IMR-90 (cell line): ENCODE results near the gene SLC46A2. TPM values are rescaled to one million over a fixed set of nuclear protein-coding genes. Genes with fewer than 3 reads are reported as not detected.

Experiments
- ATAC-seq: fragments of 200-7000 bp; cut with Tn5 transposase; 2 replicates; pipeline ENCODE4 v1.9.1; 2020; ENCODE audit warnings: low read depth, mild to moderate bottlenecking, moderate library complexity
- BruUV-seq: library from RNA; stranded (reverse); fragments of 400-500 nt; replicated peaks from 2 replicates; lab custom pipeline; 2021; lab: Mats Ljungman, UMichigan
- CTCF ChIA-PET: fragments of 300-600 bp; formaldehyde crosslinking; extraction: SDS; loops from one replicate; lab custom pipeline; 2021; ENCODE audit warnings: antibody characterized with exemption; lab: Yijun Ruan, JAX
- POLR2A ChIA-PET: fragments of 300-600 bp; sonication (Branson Sonifier 250); formaldehyde crosslinking; loops from one replicate; lab custom pipeline; 2022; ENCODE audit warnings: antibody characterized with exemption; ENCODE audit not compliant: unreplicated experiment; lab: Charles Lee
- DNase-seq: peaks from one replicate; pipeline ENCODE4 v3.0.0; 2013
- H2AFZ ChIP-seq: replicated peaks from 2 replicates; pipeline ENCODE3; 2013; ENCODE audit warnings: low read length, mild to moderate bottlenecking; ENCODE audit not compliant: poor library complexity
- H2AK5ac ChIP-seq: 2 replicates; pipeline ENCODE4 v1.6.1; 2013; ENCODE audit warnings: low read depth, low read length, inconsistent platforms
- H2AK9ac ChIP-seq: replicated peaks from 2 replicates; pipeline ENCODE3; 2013; ENCODE audit warnings: mild to moderate bottlenecking, low read depth, low read length, moderate library complexity; ENCODE audit not compliant: poor library complexity
- H2BK120ac ChIP-seq: 2 replicates; pipeline ENCODE4 v1.6.1; 2013; ENCODE audit warnings: low read depth, low read length, inconsistent platforms
- H2BK15ac ChIP-seq: 3 replicates; pipeline ENCODE4 v1.6.1; 2013; ENCODE audit warnings: low read depth, low read length, inconsistent platforms
- H2BK20ac ChIP-seq: 2 replicates; pipeline ENCODE4 v1.6.1; 2013; ENCODE audit warnings: low read depth, mild to moderate bottlenecking, inconsistent platforms, low read length, moderate library complexity
- H2BK5ac ChIP-seq: 2 replicates; pipeline ENCODE4 v1.6.1; 2013; ENCODE audit warnings: mild to moderate bottlenecking, low read depth, low read length, inconsistent platforms; ENCODE audit not compliant: poor library complexity, severe bottlenecking
- H3K14ac ChIP-seq: replicated peaks from 2 replicates; pipeline ENCODE4 v1.6.1; 2013; ENCODE audit warnings: low read depth, low read length, inconsistent platforms
- H3K18ac ChIP-seq: 2 replicates; pipeline ENCODE4 v1.6.1; 2013; ENCODE audit warnings: low read depth, low read length, control low read depth
- H3K23ac ChIP-seq: 2 replicates; pipeline ENCODE4 v1.6.1; 2013; ENCODE audit warnings: low read depth, low read length, inconsistent platforms
- H3K27ac ChIP-seq: 2 replicates; pipeline ENCODE4 v1.5.1; 2013; ENCODE audit warnings: mild to moderate bottlenecking, control low read depth, low read length; ENCODE audit not compliant: insufficient read depth
- H3K27me3 ChIP-seq: 2 replicates; pipeline ENCODE4 v1.6.1; 2013; ENCODE audit warnings: low read length; ENCODE audit not compliant: control insufficient read depth, insufficient read depth
- H3K36me3 ChIP-seq: 2 replicates; pipeline ENCODE4 v1.6.1; 2013; ENCODE audit warnings: low read length, mixed read lengths; ENCODE audit not compliant: control insufficient read depth, insufficient read depth
- H3K4ac ChIP-seq: 2 replicates; pipeline ENCODE4 v1.6.1; 2013; ENCODE audit warnings: low read depth, low read length, inconsistent platforms
- H3K4me1 ChIP-seq: 2 replicates; pipeline ENCODE4 v1.6.1; 2013; ENCODE audit warnings: low read length, mixed read lengths; ENCODE audit not compliant: control insufficient read depth, insufficient read depth
- H3K4me2 ChIP-seq: 2 replicates; pipeline ENCODE4 v1.6.1; 2013; ENCODE audit warnings: low read depth, mild to moderate bottlenecking, control low read depth, low read length, moderate library complexity
- H3K4me3 ChIP-seq: 2 replicates; pipeline ENCODE4 v1.5.1; 2013; ENCODE audit warnings: low read depth, mild to moderate bottlenecking, control low read depth, low read length, moderate library complexity; ENCODE audit not compliant: insufficient read depth
- H3K56ac ChIP-seq: 2 replicates; pipeline ENCODE4 v1.6.1; 2013; ENCODE audit warnings: low read length, inconsistent platforms; ENCODE audit not compliant: insufficient read depth; ENCODE audit errors: extremely low read depth
- H3K79me1 ChIP-seq, 2 experiments: 2 replicates each; pipeline ENCODE4 v1.6.1; 2013; ENCODE audit warnings: low read length in 2 of 2, inconsistent platforms in 1 of 2, low read depth in 1 of 2
- H3K9ac ChIP-seq: 2 replicates; pipeline ENCODE4 v1.6.1; 2013; ENCODE audit warnings: low read depth, low read length, control low read depth
- H3K9me1 ChIP-seq: 2 replicates; pipeline ENCODE4 v1.6.1; 2013; ENCODE audit warnings: low read length, inconsistent platforms; ENCODE audit not compliant: insufficient read depth
- H3K9me3 ChIP-seq: 2 replicates; pipeline ENCODE4 v1.6.1; 2013; ENCODE audit warnings: low read length; ENCODE audit not compliant: control insufficient read depth, insufficient read depth
- H4K20me1 ChIP-seq: 2 replicates; pipeline ENCODE4 v1.6.1; 2013; ENCODE audit warnings: low read length, inconsistent platforms; ENCODE audit not compliant: insufficient read depth
- H4K5ac ChIP-seq: 2 replicates; pipeline ENCODE4 v1.6.1; 2013; ENCODE audit warnings: mild to moderate bottlenecking, low read depth, low read length, control low read depth
- H4K8ac ChIP-seq, 2 experiments: 2 replicates each; pipeline ENCODE4 v1.6.1; 2013; ENCODE audit warnings: low read depth in 2 of 2, low read length in 2 of 2, control low read depth in 1 of 2, inconsistent platforms in 1 of 2
- H4K91ac ChIP-seq: 2 replicates; pipeline ENCODE4 v1.6.1; 2013; ENCODE audit warnings: low read depth, low read length, inconsistent platforms; ENCODE audit not compliant: insufficient read depth
- BHLHE40 ChIP-seq: fragments of 150-350 bp; IDR thresholded peaks from 2 replicates; pipeline ENCODE4 v1.6.1; 2016; ENCODE audit warnings: mild to moderate bottlenecking, low read depth, low read length
- CEBPB ChIP-seq: IDR thresholded peaks from 2 replicates; pipeline ENCODE4 v1.6.1; 2012; ENCODE audit warnings: low read depth, low read length, improper control_type of control experiment
- CHD1 ChIP-seq: IDR thresholded peaks from 2 replicates; pipeline ENCODE4 v1.6.1; 2012; ENCODE audit warnings: low read depth, low read length, improper control_type of control experiment
- FOS ChIP-seq: fragments of 150-350 bp; IDR thresholded peaks from 2 replicates; pipeline ENCODE4 v1.6.1; 2016; ENCODE audit warnings: low read depth, low read length
- MAFK ChIP-seq: IDR thresholded peaks from 2 replicates; pipeline ENCODE4 v1.6.1; 2012; ENCODE audit warnings: low read depth, low read length, improper control_type of control experiment
- MXI1 ChIP-seq: IDR thresholded peaks from 2 replicates; pipeline ENCODE4 v1.6.1; 2012; ENCODE audit warnings: low read depth, mild to moderate bottlenecking, low read length, moderate library complexity, borderline replicate concordance
- NFE2L2 ChIP-seq: fragments of 150-350 bp; IDR thresholded peaks from 2 replicates; pipeline ENCODE4 v1.6.1; 2016; ENCODE audit warnings: low read depth, mild to moderate bottlenecking, low read length
- POLR2A ChIP-seq: IDR thresholded peaks from 2 replicates; pipeline ENCODE4 v1.6.1; 2012; ENCODE audit warnings: mild to moderate bottlenecking, low read depth, low read length
- RAD21 ChIP-seq: IDR thresholded peaks from 2 replicates; pipeline ENCODE4 v1.6.1; 2012; ENCODE audit warnings: low read length, improper control_type of control experiment
- RCOR1 ChIP-seq: IDR thresholded peaks from 2 replicates; pipeline ENCODE4 v1.6.1; 2012; ENCODE audit warnings: mild to moderate bottlenecking, low read length, improper control_type of control experiment; ENCODE audit not compliant: insufficient replicate concordance
- RFX5 ChIP-seq: IDR thresholded peaks from 2 replicates; pipeline ENCODE4 v1.8.0; 2012; ENCODE audit warnings: low read depth, mild to moderate bottlenecking, low read length, moderate library complexity
- SMC3 ChIP-seq: fragments of 150-350 bp; IDR thresholded peaks from 2 replicates; pipeline ENCODE4 v1.6.1; 2016; ENCODE audit warnings: low read depth, mild to moderate bottlenecking, antibody characterized with exemption, low read length, moderate library complexity
- WGBS, 2 experiments: methylation state at CpG; one replicate each; pipeline versions ENCODE4 v1.1.5 to v1.1.7; 2013; ENCODE audit warnings: missing lambda C conversion rate in 2 of 2; ENCODE audit not compliant: insufficient read length in 1 of 2; ENCODE audit errors: extremely low coverage in 2 of 2; 5-methylcytosine and 5-hydroxymethylcytosine counted together
- dilution Hi-C: fragments of 300-500 bp; cut with HindIII; formaldehyde crosslinking; loops from one replicate; pipeline ENCODE4 v1.14.3; 2018; ENCODE audit warnings: low sequenced_read_pairs; ENCODE audit not compliant: unreplicated experiment
- in situ Hi-C: fragments of 300-500 bp; cut with MboI; formaldehyde crosslinking; loops from 3 replicates; pipeline ENCODE4 v1.14.3; 2019; ENCODE audit warnings: low sequenced_read_pairs, inconsistent platforms, mixed read lengths
- intact Hi-C: fragments of 100-400 bp; cut with micrococcal nuclease; formaldehyde crosslinking; loops from 2 replicates; pipeline ENCODE4 v1.10.0; 2022
- polyA plus RNA-seq, 3 experiments: library from polyadenylated mRNA; depleted of rRNA; stranded (reverse); fragments of >200 nt; gene quantifications; 2 replicates each; pipeline ENCODE4 v1.2.3, GENCODE V29; 2012; ENCODE audit warnings: low replicate concordance in 1 of 3
- total RNA-seq: library from RNA; depleted of rRNA; stranded (reverse); fragments of >200 nt; gene quantifications from 2 replicates; pipeline ENCODE4 v1.2.3, GENCODE V29; 2012
- TF ChIP-seq, protein P1 (sequence below): conservative IDR thresholded peaks from 2 replicates; pipeline ENCODE4 v1.5.1; 2012; ENCODE audit warnings: mild to moderate bottlenecking, low read depth, low read length, improper control_type of control experiment
- TF ChIP-seq, protein P2 (sequence below): fragments of 150-350 bp; IDR thresholded peaks from 2 replicates; pipeline ENCODE4 v1.6.1; 2017; ENCODE audit warnings: mild to moderate bottlenecking, antibody characterized with exemption, low read length, low read depth
- TF ChIP-seq, protein P3 (sequence below): fragments of 150-350 bp; IDR thresholded peaks from 2 replicates; pipeline ENCODE4 v1.6.1; 2016; ENCODE audit warnings: low read depth, mild to moderate bottlenecking, low read length, moderate library complexity, borderline replicate concordance

Gene SLC46A2
- total and polyA plus RNA-seq, 2 of the 4 experiments (the other 2 are of a cell fraction) = not detected

DNA sequence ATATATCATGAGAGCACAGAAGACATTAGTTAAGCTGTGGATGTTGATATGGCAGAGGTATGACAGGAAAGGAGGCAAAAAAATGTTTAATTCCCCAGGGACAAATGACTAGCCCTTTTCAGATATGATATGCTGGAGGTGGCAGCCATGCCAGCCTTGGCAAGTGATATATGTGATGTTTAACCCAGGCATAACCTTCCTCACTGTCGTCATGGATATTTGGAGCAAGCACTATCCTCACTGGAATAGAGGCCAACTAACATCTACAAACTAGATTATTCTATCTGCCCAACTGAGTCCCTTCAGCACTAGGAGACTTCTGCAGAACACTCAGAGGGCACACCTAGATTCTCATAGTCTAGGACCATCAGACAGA lies 27.3 kb upstream of the SLC46A2 start:
- no peak overlapping the region for H2BK5ac ChIP-seq
- no peaks in the 10 kb centered on the region for H3K79me1 ChIP-seq
- H3K27ac ChIP-seq = no peak overlapping the region
- ChIA-PET POLR2A (no interaction called here), CTCF (no interaction called here)
- no peak overlapping the region for H3K4me2 ChIP-seq
- H2AFZ ChIP-seq = no peak overlapping the region
- no peak overlapping the region for H3K9ac ChIP-seq
- no peaks in the 10 kb centered on the region for H3K9me3 ChIP-seq
- H3K36me3 ChIP-seq = no peaks in the 10 kb centered on the region
- intact Hi-C loops (loop anchor here (5.0 kb wide), 1 partner anchor 739 kb away; no protein-coding TSS in a partner anchor), in situ Hi-C loops (no loop called here), dilution Hi-C loops (no loop called here)
- H2AK5ac ChIP-seq = no peak overlapping the region
- H3K4ac ChIP-seq = no peak overlapping the region
- WGBS, 2 experiments = no CpG with 5 or more reads among the region's 1 CpG
- H4K20me1 ChIP-seq = no peaks in the 10 kb centered on the region
- H4K5ac ChIP-seq = no peak overlapping the region
- H3K18ac ChIP-seq = no peak overlapping the region
- no peak overlapping the region for H2AK9ac ChIP-seq
- no peak overlapping the region for H3K4me3 ChIP-seq
- H2BK120ac ChIP-seq = no peak overlapping the region
- H4K91ac ChIP-seq = no peak overlapping the region
- no peak for TF ChIP-seq BHLHE40
- TF ChIP-seq MAFK = no peak
- no peak for TF ChIP-seq CEBPB
- no peak for TF ChIP-seq RAD21
- TF ChIP-seq, protein P1, sequence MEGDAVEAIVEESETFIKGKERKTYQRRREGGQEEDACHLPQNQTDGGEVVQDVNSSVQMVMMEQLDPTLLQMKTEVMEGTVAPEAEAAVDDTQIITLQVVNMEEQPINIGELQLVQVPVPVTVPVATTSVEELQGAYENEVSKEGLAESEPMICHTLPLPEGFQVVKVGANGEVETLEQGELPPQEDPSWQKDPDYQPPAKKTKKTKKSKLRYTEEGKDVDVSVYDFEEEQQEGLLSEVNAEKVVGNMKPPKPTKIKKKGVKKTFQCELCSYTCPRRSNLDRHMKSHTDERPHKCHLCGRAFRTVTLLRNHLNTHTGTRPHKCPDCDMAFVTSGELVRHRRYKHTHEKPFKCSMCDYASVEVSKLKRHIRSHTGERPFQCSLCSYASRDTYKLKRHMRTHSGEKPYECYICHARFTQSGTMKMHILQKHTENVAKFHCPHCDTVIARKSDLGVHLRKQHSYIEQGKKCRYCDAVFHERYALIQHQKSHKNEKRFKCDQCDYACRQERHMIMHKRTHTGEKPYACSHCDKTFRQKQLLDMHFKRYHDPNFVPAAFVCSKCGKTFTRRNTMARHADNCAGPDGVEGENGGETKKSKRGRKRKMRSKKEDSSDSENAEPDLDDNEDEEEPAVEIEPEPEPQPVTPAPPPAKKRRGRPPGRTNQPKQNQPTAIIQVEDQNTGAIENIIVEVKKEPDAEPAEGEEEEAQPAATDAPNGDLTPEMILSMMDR = no peak
- no peak for TF ChIP-seq MXI1
- TF ChIP-seq RCOR1 = no peak
- TF ChIP-seq, protein P2, sequence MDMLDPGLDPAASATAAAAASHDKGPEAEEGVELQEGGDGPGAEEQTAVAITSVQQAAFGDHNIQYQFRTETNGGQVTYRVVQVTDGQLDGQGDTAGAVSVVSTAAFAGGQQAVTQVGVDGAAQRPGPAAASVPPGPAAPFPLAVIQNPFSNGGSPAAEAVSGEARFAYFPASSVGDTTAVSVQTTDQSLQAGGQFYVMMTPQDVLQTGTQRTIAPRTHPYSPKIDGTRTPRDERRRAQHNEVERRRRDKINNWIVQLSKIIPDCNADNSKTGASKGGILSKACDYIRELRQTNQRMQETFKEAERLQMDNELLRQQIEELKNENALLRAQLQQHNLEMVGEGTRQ = no peak
- no peak for TF ChIP-seq RFX5
- no peak for TF ChIP-seq POLR2A
- TF ChIP-seq NFE2L2 = no peak
- TF ChIP-seq CHD1 = no peak
- TF ChIP-seq, protein P3, sequence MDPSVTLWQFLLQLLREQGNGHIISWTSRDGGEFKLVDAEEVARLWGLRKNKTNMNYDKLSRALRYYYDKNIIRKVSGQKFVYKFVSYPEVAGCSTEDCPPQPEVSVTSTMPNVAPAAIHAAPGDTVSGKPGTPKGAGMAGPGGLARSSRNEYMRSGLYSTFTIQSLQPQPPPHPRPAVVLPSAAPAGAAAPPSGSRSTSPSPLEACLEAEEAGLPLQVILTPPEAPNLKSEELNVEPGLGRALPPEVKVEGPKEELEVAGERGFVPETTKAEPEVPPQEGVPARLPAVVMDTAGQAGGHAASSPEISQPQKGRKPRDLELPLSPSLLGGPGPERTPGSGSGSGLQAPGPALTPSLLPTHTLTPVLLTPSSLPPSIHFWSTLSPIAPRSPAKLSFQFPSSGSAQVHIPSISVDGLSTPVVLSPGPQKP = no peak
- no peak for TF ChIP-seq FOS
- no peak for TF ChIP-seq SMC3
- H3K4me1 ChIP-seq = no peaks in the 10 kb centered on the region
- peaks cover 37% of the 10 kb centered on the region for H3K27me3 ChIP-seq
- no peak overlapping the region for H3K56ac ChIP-seq
- H4K8ac ChIP-seq = no peak overlapping the region
- no peak for ATAC-seq
- DNase-seq = no peak
- H3K9me1 ChIP-seq = no peaks in the 10 kb centered on the region
- H3K14ac ChIP-seq = no peak overlapping the region
- no peak overlapping the region for H2BK20ac ChIP-seq
- no TSS peak for BruUV-seq
- no peak overlapping the region for H2BK15ac ChIP-seq
- no peak overlapping the region for H3K23ac ChIP-seq
